H4 (cell line): ENCODE results near the gene RASGEF1B. TPM values are rescaled to one million over a fixed set of nuclear protein-coding genes. Genes with fewer than 3 reads are reported as not detected.

Source experiments
- DNase-seq: peaks from one replicate; pipeline ENCODE4 v3.0.0-alpha.2; 2015; ENCODE audit warnings: low spot score
- total RNA-seq: library from RNA; depleted of rRNA; stranded (reverse); fragments of >200 nt; shearing (Covaris generic); gene quantifications from 2 replicates; pipeline ENCODE4 v1.2.3, GENCODE V29; 2014

The RASGEF1B gene
- total RNA-seq, 1 experiment from 2014 or later = 1.1 TPM

GRCh38 chr4:81399306-81400086 lies 72.2 kb downstream of the RASGEF1B start:
- no peak for DNase-seq

GRCh38 chr4:81398379-81398778 lies 73.3 kb downstream of the RASGEF1B start:
- DNase-seq = no peak

- DNase-seq = no peak
Observed at GRCh38 chr4:81397635-81398034, 74.1 kb downstream of the RASGEF1B start.

- DNase-seq = no peak
Observed at GRCh38 chr4:81395239-81395638, 76.5 kb downstream of the RASGEF1B start.

- DNase-seq = no peak
Observed at GRCh38 chr4:81392164-81392563, 79.5 kb downstream of the RASGEF1B start.

GRCh38 chr4:81389720-81390119 lies 82.0 kb downstream of the RASGEF1B start:
- no peak for DNase-seq

GRCh38 chr4:81380437-81380836 lies 91.3 kb downstream of the RASGEF1B start:
- DNase-seq = no peak

GRCh38 chr4:81378386-81378785 lies 93.3 kb downstream of the RASGEF1B start:
- no peak for DNase-seq

GRCh38 chr4:81377191-81377590 lies 94.5 kb downstream of the RASGEF1B start:
- no peak for DNase-seq

- no peak for DNase-seq
Observed at GRCh38 chr4:81376720-81377119, 95.0 kb downstream of the RASGEF1B start.
